ENCODE results near the gene GPBP1. TPM values are rescaled to one million over a fixed set of nuclear protein-coding genes. Genes with fewer than 3 reads are reported as not detected.

GPBP1 gene
- total and polyA plus RNA-seq, 9 of the 15 experiments (the other 6 are each of a cell fraction or from before 2014, with no cell fraction given): 31.0 to 109 (median 68.4) TPM

DNA sequence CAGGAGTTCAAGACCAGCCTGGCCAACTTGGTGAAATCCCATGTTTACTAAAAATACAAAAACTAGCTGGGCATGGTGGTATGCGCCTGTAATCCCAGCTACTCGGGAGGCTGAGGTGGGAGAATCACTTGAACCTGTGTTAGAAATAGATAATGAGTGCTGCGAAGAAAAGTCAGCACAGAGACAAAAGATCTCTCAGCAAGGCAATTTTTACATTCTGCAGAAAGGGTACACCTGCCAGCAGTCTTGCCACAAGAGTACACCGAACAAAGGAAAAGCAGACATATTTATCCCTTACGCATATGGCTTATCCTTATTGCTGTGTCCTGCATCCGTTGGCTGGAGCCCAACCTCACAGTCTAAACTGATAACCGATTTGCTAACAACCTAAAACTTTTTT, 16.2 kb upstream of the GPBP1 start:
- no peak for DNase-seq (ENCODE audit: extremely low read depth in 1 of 4, low spot score in 3 of 4)
- POLR2A ChIA-PET: no interaction called here
- TF ChIP-seq, protein P1, sequence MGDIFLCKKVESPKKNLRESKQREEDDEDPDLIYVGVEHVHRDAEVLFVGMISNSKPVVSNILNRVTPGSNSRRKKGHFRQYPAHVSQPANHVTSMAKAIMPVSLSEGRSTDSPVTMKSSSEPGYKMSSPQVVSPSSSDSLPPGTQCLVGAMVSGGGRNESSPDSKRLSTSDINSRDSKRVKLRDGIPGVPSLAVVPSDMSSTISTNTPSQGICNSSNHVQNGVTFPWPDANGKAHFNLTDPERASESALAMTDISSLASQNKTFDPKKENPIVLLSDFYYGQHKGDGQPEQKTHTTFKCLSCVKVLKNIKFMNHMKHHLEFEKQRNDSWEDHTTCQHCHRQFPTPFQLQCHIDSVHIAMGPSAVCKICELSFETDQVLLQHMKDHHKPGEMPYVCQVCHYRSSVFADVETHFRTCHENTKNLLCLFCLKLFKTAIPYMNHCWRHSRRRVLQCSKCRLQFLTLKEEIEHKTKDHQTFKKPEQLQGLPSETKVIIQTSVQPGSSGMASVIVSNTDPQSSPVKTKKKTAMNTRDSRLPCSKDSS (IDR thresholded peaks at IDR 0.05; ENCODE audit: low read depth, partially characterized antibody): peak; percentile 74
- no peak for TF ChIP-seq CBX2 (IDR thresholded peaks at IDR 0.05; ENCODE audit: insufficient read depth, low read length, poor library complexity, severe bottlenecking)
- TF ChIP-seq TCF7L2 (IDR thresholded peaks at IDR 0.05; ENCODE audit: low read depth, low read length): no peak
- TF ChIP-seq ZNF561 (CRISPR knock-in tag; conservative IDR thresholded peaks at IDR 0.05): no peak
- TF ChIP-seq CBX3 (IDR thresholded peaks at IDR 0.05; ENCODE audit: borderline replicate concordance in 1 of 2, low read length in 2 of 2): peak in 1 of 2 experiments; percentile 88; a peak in 2 of 3 replicates
- no peak for TF ChIP-seq ZFP36 (IDR thresholded peaks at IDR 0.05; ENCODE audit: low read depth, low read length, partially characterized antibody)
- no peak for TF ChIP-seq ZNF253 (CRISPR knock-in tag; conservative IDR thresholded peaks at IDR 0.05)
- TF ChIP-seq, protein P2, sequence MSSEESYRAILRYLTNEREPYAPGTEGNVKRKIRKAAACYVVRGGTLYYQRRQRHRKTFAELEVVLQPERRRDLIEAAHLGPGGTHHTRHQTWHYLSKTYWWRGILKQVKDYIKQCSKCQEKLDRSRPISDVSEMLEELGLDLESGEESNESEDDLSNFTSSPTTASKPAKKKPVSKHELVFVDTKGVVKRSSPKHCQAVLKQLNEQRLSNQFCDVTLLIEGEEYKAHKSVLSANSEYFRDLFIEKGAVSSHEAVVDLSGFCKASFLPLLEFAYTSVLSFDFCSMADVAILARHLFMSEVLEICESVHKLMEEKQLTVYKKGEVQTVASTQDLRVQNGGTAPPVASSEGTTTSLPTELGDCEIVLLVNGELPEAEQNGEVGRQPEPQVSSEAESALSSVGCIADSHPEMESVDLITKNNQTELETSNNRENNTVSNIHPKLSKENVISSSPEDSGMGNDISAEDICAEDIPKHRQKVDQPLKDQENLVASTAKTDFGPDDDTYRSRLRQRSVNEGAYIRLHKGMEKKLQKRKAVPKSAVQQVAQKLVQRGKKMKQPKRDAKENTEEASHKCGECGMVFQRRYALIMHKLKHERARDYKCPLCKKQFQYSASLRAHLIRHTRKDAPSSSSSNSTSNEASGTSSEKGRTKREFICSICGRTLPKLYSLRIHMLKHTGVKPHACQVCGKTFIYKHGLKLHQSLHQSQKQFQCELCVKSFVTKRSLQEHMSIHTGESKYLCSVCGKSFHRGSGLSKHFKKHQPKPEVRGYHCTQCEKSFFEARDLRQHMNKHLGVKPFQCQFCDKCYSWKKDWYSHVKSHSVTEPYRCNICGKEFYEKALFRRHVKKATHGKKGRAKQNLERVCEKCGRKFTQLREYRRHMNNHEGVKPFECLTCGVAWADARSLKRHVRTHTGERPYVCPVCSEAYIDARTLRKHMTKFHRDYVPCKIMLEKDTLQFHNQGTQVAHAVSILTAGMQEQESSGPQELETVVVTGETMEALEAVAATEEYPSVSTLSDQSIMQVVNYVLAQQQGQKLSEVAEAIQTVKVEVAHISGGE (CRISPR knock-in tag; IDR thresholded peaks at IDR 0.05): no peak
- TF ChIP-seq, protein P3, sequence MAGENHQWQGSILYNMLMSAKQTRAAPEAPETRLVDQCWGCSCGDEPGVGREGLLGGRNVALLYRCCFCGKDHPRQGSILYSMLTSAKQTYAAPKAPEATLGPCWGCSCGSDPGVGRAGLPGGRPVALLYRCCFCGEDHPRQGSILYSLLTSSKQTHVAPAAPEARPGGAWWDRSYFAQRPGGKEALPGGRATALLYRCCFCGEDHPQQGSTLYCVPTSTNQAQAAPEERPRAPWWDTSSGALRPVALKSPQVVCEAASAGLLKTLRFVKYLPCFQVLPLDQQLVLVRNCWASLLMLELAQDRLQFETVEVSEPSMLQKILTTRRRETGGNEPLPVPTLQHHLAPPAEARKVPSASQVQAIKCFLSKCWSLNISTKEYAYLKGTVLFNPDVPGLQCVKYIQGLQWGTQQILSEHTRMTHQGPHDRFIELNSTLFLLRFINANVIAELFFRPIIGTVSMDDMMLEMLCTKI (IDR thresholded peaks at IDR 0.05; ENCODE audit: partially characterized antibody): no peak
- peak; percentile 79 for TF ChIP-seq CBX5 (IDR thresholded peaks at IDR 0.05; ENCODE audit: borderline replicate concordance, low read depth)
- no peak for TF ChIP-seq ARNT (IDR thresholded peaks at IDR 0.05)
- TF ChIP-seq PHTF2 (CRISPR knock-in tag; IDR thresholded peaks at IDR 0.05): no peak
- TF ChIP-seq SRSF1 (IDR thresholded peaks at IDR 0.05; ENCODE audit: low read depth, low read length): no peak
- TF ChIP-seq HMG20B (CRISPR knock-in tag; IDR thresholded peaks at IDR 0.05): no peak
- no peak for TF ChIP-seq ZNF24 (IDR thresholded peaks at IDR 0.05)
- TF ChIP-seq TRIM28 (IDR thresholded peaks at IDR 0.05): peak; percentile 51; the same call in 1 of the 2 replicates
- no peak for TF ChIP-seq OTX1 (CRISPR knock-in tag; IDR thresholded peaks at IDR 0.05)

More for the DNA sequence above, 16.2 kb upstream of the GPBP1 start:
- FAIRE-seq (no peak), ATAC-seq (no peak)
- Histone ChIP-seq H3K36me3 (ENCODE audit: control insufficient read depth, insufficient read depth, low read length) (no peaks in the 10 kb centered on the region), H3K79me2 (ENCODE audit: control insufficient read depth, insufficient read depth, low read length) (no peaks in the 10 kb centered on the region), H3K27ac (ENCODE audit: extremely low read depth, low read depth, low read length) (no peak overlapping the region), H3K9ac (ENCODE audit: insufficient read depth in 1 of 2, low read depth in 2 of 2, low read length in 2 of 2) (no peak overlapping the region), H3K27me3 (ENCODE audit: control insufficient read depth in 2 of 2, insufficient read depth in 2 of 2, low read length in 2 of 2) (no peaks in the 10 kb centered on the region), H4K20me1 (replicated peaks; ENCODE audit: control insufficient read depth, insufficient read depth, low read length) (no peaks in the 10 kb centered on the region), H3K9me1 (ENCODE audit: control insufficient read depth, insufficient read depth, low read length) (no peaks in the 10 kb centered on the region), H3K4me1 (replicated peaks in 1 of 2; ENCODE audit: control insufficient read depth in 2 of 2, insufficient read depth in 2 of 2, low read length in 2 of 2) (peaks cover 0 to 4% of the 10 kb centered on the region in 2 experiments; a peak in 1 of 5 replicates), H3K4me3 (no peak overlapping the region), H2AFZ (ENCODE audit: low read depth, low read length) (no peak overlapping the region), H3K4me2 (ENCODE audit: insufficient read depth, low read length) (no peak overlapping the region), H3K9me3 (replicated peaks; ENCODE audit: control insufficient read depth, insufficient read depth, low read depth, low read length) (no peaks in the 10 kb centered on the region; the same call in 1 of the 2 replicates)
- intact Hi-C loops (cut with micrococcal nuclease) (no loop called here), in situ Hi-C loops (cut with MboI) (no loop called here)
- CTCF ChIA-PET (ENCODE audit: low intra/inter-chr PET ratio): no interaction called here
- 39% methylated on average over 7 of the region's 7 CpGs for WGBS (ENCODE audit: insufficient coverage, low coverage, missing lambda C conversion rate)
- BruUV-seq (replicated peaks): no TSS peak
